Transverse colon (tissue), 4 donors: ENCODE measurements around the gene ALPG. TPM values are rescaled to one million over a fixed set of nuclear protein-coding genes. Genes with fewer than 3 reads are reported as not detected.
"Not testable (repeated sequence)": the region's sequence is repeated elsewhere in the genome, so short reads cannot be mapped to it uniquely, and the experiment has no call there.

Experiments
- DNase-seq: peaks from one replicate; pipeline ENCODE4 v3.0.0-alpha.2; 2019
- H3K27ac ChIP-seq, 4 donors: fragments of 200-600 bp; sonication (generic); 2 replicates each; pipeline ENCODE4 v1.5.1; 2016 to 2018; ENCODE audit warnings: inconsistent platforms in 4 of 4
- H3K27me3 ChIP-seq: fragments of 200-600 bp; sonication (generic); 2 replicates; pipeline ENCODE4 v1.5.1; 2017; ENCODE audit warnings: inconsistent platforms
- H3K36me3 ChIP-seq, 4 donors: fragments of 200-600 bp; sonication (generic); 2 replicates each; pipeline ENCODE4 v1.5.1; 2017 to 2019; ENCODE audit warnings: inconsistent platforms in 4 of 4
- H3K4me1 ChIP-seq, 4 donors: fragments of 200-600 bp; sonication (generic); 2 replicates each; pipeline ENCODE4 v1.5.1; 2017 to 2020; ENCODE audit warnings: inconsistent platforms in 4 of 4
- H3K4me3 ChIP-seq, 4 donors: fragments of 200-600 bp; sonication (generic); 1 replicate in 1 of 4; 2 replicates in 3 of 4; pipeline versions ENCODE4 v1.5.1 to v1.6.1; 2017 to 2019; ENCODE audit warnings: inconsistent platforms in 4 of 4
- H3K9me3 ChIP-seq, 2 donors: fragments of 200-600 bp; sonication (generic); 2 replicates each; pipeline ENCODE4 v1.5.1; 2017 to 2019; ENCODE audit warnings: inconsistent platforms in 2 of 2
- EP300 ChIP-seq: sonication (generic); formaldehyde crosslinking; IDR thresholded peaks from one replicate; pipeline ENCODE4 v1.6.1; 2017; ENCODE audit warnings: antibody characterized with exemption, low read depth
- POLR2A ChIP-seq: fragments of 450-650 bp; IDR thresholded peaks from one replicate; pipeline ENCODE4 v1.6.1; 2016; ENCODE audit warnings: antibody characterized with exemption, mild to moderate bottlenecking, moderate library complexity
- POLR2AphosphoS5 ChIP-seq, 3 donors: sonication (generic); formaldehyde crosslinking; IDR thresholded peaks; one replicate each; pipeline ENCODE4 v1.6.1; 2016; ENCODE audit warnings: antibody characterized with exemption in 3 of 3
- WGBS, 2 donors: methylation state at CpG; one replicate each; pipeline ENCODE4 v1.1.5; 2018; ENCODE audit warnings: low coverage in 1 of 2; 5-methylcytosine and 5-hydroxymethylcytosine counted together
- in situ Hi-C, 4 donors: fragments of 200-750 bp; cut with MboI; loops; one replicate each; pipeline versions ENCODE4 v1.15.0 to v1.15.1; 2017; ENCODE audit warnings: low sequenced_read_pairs in 3 of 4, low pct_ligation_motif_present in 1 of 4, low pct_unique_long_range_greater_than_20kb in 1 of 4
- intact Hi-C: fragments of 100-400 bp; cut with DNase I; formaldehyde crosslinking; loops from one replicate; pipeline ENCODE4 v1.15.1; 2023; ENCODE audit warnings: low total_unique reads
- total RNA-seq, 4 donors: library from RNA; depleted of rRNA; stranded (reverse); fragments of >200 nt; gene quantifications; one replicate each; pipeline ENCODE4 v1.1.0, GENCODE V29; 2016
- TF ChIP-seq, protein P1 (sequence below), 5 experiments: fragments of 200-600 bp in 3 of 5; fragments of 450-650 bp in 2 of 5; sonication (generic) in 3 of 5; IDR thresholded peaks; 1 replicate in 2 of 5; 2 replicates in 3 of 5; pipeline ENCODE4 v1.5.1; 2016 to 2017; ENCODE audit warnings: antibody characterized with exemption in 5 of 5, inconsistent platforms in 3 of 5, mild to moderate bottlenecking in 2 of 5, moderate library complexity in 1 of 5

Gene ALPG
- total RNA-seq, 4 donors from 2014 or later: not detected

DNA sequence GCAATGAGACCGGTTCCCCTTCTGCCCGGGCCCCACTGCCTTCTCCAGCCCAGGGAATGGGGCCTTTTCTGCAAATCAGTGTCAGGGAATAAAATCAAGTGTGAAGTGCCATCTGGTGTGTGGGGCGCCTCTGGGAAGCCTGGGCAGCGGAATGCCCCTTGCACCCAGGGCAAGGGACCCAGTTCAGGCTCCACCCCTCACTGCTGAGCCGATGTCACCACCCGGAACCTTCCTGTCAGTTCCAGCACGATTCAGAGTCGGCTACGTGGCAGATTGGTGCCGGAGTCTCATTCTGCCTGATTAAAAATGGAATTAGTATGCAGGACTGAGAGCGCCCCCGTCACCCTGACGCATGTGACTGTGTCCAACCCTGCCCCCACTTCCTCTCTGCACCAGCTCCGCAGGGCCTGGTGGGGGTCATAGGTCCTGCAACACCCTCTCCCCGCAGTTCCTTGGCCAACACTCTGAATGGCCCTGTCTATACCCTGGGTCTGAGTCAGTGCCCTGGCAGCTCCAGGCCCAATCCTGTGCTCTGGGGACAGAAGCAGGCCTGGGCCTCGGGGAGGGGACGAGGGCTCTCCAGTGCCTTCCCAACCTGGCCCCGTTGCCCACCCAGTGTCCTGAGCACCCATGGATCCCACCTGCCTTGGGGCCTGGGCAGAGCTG is 41.1 kb downstream of the ALPG start:
- no peaks in the 10 kb centered on the region for H3K36me3 ChIP-seq
- TF ChIP-seq EP300: no peak
- TF ChIP-seq POLR2AphosphoS5 (IDR thresholded peaks at IDR 0.05): no peak
- no peak overlapping the region for H3K4me3 ChIP-seq
- in situ Hi-C loops (loop anchor here in 1 of 4 donors (25.0 kb wide), 1 partner anchor 535 kb away; no protein-coding TSS in a partner anchor), intact Hi-C loops (no loop called here)
- no peaks in the 10 kb centered on the region for H3K27me3 ChIP-seq
- H3K9me3 ChIP-seq: no peaks in the 10 kb centered on the region
- 75% methylated on average over 18 of the region's 18 CpGs; no CpG with 5 or more reads in 1 of the 2 donors for WGBS, 2 donors
- no peak for DNase-seq
- H3K27ac ChIP-seq: no peak overlapping the region
- no peaks in the 10 kb centered on the region for H3K4me1 ChIP-seq

DNA sequence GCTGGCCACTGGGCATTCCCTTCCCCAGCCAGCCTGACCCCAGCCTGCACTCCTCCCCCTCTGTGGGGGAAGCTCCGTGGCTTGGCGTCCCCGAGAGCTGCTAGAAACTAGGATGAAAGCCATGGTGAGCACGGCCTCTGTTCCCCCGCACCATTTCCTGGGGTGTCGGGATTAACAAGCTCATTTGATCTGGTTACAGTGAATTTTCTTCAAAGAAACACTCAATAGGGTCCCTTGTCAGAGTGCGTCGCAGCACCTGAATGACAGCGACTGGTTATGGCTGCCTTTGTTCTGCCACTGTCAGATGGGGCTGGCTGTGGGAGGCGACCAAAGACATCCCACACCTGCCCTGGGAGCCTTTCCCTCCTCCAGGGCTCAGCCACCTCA is 41.7 kb downstream of the ALPG start:
- H3K27ac ChIP-seq: no peak overlapping the region
- no peaks in the 10 kb centered on the region for H3K27me3 ChIP-seq
- H3K4me1 ChIP-seq: no peaks in the 10 kb centered on the region
- no peak overlapping the region for H3K4me3 ChIP-seq
- TF ChIP-seq EP300 (no peak), POLR2A (no peak), POLR2AphosphoS5 (IDR thresholded peaks at IDR 0.05) (no peak)
- TF ChIP-seq, protein P1, sequence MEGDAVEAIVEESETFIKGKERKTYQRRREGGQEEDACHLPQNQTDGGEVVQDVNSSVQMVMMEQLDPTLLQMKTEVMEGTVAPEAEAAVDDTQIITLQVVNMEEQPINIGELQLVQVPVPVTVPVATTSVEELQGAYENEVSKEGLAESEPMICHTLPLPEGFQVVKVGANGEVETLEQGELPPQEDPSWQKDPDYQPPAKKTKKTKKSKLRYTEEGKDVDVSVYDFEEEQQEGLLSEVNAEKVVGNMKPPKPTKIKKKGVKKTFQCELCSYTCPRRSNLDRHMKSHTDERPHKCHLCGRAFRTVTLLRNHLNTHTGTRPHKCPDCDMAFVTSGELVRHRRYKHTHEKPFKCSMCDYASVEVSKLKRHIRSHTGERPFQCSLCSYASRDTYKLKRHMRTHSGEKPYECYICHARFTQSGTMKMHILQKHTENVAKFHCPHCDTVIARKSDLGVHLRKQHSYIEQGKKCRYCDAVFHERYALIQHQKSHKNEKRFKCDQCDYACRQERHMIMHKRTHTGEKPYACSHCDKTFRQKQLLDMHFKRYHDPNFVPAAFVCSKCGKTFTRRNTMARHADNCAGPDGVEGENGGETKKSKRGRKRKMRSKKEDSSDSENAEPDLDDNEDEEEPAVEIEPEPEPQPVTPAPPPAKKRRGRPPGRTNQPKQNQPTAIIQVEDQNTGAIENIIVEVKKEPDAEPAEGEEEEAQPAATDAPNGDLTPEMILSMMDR (IDR thresholded peaks at IDR 0.05): no peak
- intact Hi-C loops: no loop called here
- WGBS, 2 donors: 80 to 85% methylated on average over 3 to 8 of the region's 10 CpGs
- H3K9me3 ChIP-seq: no peaks in the 10 kb centered on the region
- H3K36me3 ChIP-seq: no peaks in the 10 kb centered on the region
- in situ Hi-C loops: loop anchor here in 1 of 4 donors (25.0 kb wide), 1 partner anchor 536 kb away; no protein-coding TSS in a partner anchor
- no peak for DNase-seq

DNA sequence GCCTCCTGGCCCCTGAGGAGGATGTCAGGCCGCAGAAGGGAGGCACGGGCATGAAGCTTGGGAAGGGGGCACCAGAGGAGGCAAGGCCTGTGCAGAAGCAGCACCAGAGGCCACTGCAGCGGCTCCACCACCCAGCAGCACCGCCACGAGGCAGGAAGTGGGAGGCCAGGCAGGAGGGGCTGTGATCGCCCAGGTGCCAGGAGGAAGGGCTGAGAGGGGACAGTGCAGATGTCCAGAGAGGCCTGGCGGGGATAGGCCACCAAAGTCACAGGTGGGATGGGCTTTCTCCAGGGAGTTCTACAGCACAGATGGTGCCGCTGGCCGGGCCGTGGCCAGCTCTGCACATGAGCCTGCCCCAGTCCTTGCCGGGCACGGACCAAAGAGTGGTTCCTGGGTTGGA is 43.3 kb downstream of the ALPG start:
- intact Hi-C loops: no loop called here
- 67 to 80% methylated on average over 3 to 12 of the region's 12 CpGs for WGBS, 2 donors
- H3K27me3 ChIP-seq: no peaks in the 10 kb centered on the region

DNA sequence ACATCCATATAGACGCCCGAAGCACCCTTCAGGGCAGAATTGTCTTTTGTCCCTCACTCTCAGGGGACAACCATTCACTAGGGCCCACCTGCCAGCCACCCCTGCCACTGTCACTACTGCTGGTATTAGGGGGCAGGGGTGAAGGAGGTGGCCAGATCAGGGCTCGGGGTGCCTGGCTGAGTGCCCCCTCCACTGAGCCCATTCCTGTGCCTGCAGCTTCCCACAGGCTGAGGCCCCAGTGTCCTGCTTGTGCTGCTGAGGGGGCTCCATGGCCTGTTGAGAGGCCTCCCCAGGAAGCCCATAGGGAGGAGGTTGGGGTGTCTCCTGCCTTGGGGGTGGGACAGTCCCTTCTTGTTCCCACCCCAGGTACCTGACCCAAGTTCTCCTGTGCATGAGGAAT is 45.0 kb downstream of the ALPG start:
- H3K9me3 ChIP-seq, H3K27ac ChIP-seq, DNase-seq, in situ Hi-C loops, intact Hi-C loops, H3K4me3 ChIP-seq, H3K27me3 ChIP-seq, H3K36me3 ChIP-seq: not testable (repeated sequence)
- H3K4me1 ChIP-seq: peaks cover 0 to 12% (median 9%) of the 10 kb centered on the region in 4 donors
- 90% methylated on average over 3 of the region's 3 CpGs; no CpG with 5 or more reads in 1 of the 2 donors for WGBS, 2 donors

More for the DNA sequence above, 43.3 kb downstream of the ALPG start:
- TF ChIP-seq POLR2AphosphoS5 (IDR thresholded peaks at IDR 0.05): no peak
- no peak overlapping the region for H3K4me3 ChIP-seq
- no peaks in the 10 kb centered on the region for H3K9me3 ChIP-seq
- no peaks in the 10 kb centered on the region for H3K36me3 ChIP-seq
- no peaks in the 10 kb centered on the region for H3K4me1 ChIP-seq
- no peak overlapping the region for H3K27ac ChIP-seq
- in situ Hi-C loops: loop anchor here in 1 of 4 donors (25.0 kb wide), 1 partner anchor 538 kb away; no protein-coding TSS in a partner anchor
- no peak for DNase-seq

DNA sequence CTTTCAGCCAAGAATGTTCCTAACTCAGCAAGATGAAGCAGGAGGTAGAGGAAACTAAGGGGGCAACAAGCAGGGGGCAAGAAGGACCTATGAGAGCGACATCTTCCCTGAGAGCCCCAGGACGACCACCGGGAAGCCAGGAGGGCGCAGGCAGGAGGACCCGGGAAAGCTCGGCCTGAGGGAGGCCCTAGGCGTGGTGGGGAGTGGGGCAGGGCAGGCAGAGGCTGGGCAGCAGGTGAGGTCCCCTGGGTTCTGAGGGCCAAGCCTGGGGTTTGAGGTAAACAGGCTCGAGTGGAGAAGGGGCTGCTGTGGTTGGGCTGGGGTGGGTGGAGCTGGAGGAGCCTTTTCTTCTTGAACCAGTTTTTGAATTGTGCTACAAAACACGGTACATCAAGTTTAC is 48.0 kb downstream of the ALPG start:
- Histone ChIP-seq H3K27me3 (peaks cover 12% of the 10 kb centered on the region), H3K9me3 (no peaks in the 10 kb centered on the region), H3K36me3 (no peaks in the 10 kb centered on the region), H3K4me1 (peaks cover 0 to 12% (median 9%) of the 10 kb centered on the region in 4 donors), H3K27ac (no peak overlapping the region), H3K4me3 (no peak overlapping the region)
- intact Hi-C loops: no loop called here
- TF ChIP-seq, protein P1 (IDR thresholded peaks at IDR 0.05): no peak
- no peak for TF ChIP-seq EP300
- in situ Hi-C loops: no loop called here
- 81 to 100% methylated on average over 1 to 9 of the region's 9 CpGs for WGBS, 2 donors
- no peak for DNase-seq
